Stimulated activated CD4-positive, alpha-beta T cell treated with anti-CD3 and anti-CD28 coated beads, Interleukin-1b, Interleukin-23, amount 100 ng/mL, for 24 hours (primary cell): Measurements from ENCODE around the gene ITPKA.
A peak's percentile ranks its signal among the peaks of the same experiment; 100 is the strongest.
"Not testable (repeated sequence)": the region's sequence is repeated elsewhere in the genome, so short reads cannot be mapped to it uniquely, and the experiment has no call there.

Experiments
- DNase-seq, 4 experiments: peaks; one replicate each; pipeline ENCODE4 v3.0.0-alpha.2; 2020; ENCODE audit warnings: low read depth in 4 of 4, low spot score in 1 of 4

ITPKA gene

DNA sequence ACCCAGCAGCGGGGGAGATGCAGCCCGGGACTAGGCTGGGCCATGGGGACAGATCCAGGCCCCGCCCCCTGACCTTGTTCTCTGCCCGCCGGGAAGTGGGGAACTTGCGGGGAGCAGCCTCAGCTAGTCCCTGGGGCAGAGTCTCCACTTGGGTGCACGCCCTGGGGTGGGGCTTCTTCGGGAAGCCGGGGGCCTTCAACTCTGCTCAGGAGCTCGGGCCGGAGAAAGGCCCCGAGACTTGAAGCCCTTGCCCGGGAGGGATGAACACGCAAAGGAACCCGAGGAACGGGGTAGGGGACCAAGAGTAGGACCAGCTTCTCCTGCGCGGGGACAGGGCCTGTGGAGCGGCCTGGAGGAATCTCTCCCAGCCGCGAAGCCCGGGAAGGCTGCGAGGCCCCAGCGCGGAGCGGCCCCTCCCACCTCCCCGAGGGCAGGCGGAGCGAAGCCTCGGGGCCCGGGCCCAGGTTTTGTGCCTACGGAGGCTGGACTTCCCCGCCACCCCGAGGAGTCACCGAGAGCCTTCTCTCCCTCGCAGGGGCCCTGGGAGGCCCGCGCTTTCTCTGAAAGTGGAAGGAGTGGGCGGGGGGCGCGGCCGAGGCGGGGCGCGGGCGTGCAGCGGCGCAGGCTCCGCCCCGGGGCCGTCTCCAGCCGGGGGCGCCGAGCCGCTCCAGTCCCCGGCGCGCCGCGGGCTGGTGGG is at the start of gene ITPKA:
Gene ITPKA, plus strand, starts transcription at position 670 of the 697 bp plus-strand sequence. CDS start 54 bp downstream, outside the sequence.
- peak; percentile 76 to 93 (median 84) for DNase-seq

GRCh38 chr15:41445399-41445798 is 48.3 kb upstream of the ITPKA start:
- no peak for DNase-seq

- DNase-seq: no peak
Measured at GRCh38 chr15:41462084-41462795, 31.4 kb upstream of the ITPKA start.

- DNase-seq: no peak
Measured at GRCh38 chr15:41464889-41465580, 28.6 kb upstream of the ITPKA start.

- no peak for DNase-seq
Measured at GRCh38 chr15:41465822-41466421, 27.8 kb upstream of the ITPKA start.

DNA sequence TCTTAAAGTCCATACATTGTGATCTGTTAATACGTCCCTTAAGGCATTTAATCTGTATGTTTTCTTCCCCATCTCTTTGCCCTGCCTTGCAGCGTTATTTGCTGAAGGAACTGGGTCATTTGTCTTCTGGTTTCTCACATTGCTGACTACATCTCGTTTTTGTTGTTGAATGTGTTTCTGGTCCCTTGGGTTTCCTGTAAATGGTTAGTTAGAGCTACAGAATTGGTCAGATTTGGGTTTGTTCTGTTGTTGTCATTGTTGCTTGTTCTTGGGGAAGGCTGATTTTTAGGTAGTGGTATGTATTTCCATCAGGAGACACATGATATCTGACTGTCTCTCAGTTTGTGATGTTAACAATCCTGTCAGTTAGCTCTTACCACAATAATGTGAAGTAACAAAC is 27.0 kb upstream of the ITPKA start:
- DNase-seq: no peak

DNA sequence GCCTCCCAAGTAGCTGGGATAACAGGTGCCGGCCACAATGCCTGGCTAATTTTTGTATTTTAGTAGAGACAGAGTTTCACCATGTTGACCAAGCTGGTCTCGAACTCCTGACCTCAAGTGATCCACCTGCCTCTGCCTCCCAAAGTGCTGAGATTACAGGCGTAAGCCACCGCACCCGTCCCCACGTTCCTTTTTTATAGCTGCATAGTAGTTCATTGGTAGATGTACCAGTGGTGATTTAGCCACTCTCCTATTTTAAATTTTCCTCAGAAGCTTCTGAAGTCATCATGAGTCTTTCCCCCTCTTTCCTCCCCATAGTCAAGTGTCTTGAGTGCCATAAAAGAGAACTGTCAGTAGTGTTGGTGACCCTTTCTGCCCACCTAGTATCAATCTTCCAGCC is 24.0 kb upstream of the ITPKA start:
- DNase-seq: not testable (repeated sequence)

DNA sequence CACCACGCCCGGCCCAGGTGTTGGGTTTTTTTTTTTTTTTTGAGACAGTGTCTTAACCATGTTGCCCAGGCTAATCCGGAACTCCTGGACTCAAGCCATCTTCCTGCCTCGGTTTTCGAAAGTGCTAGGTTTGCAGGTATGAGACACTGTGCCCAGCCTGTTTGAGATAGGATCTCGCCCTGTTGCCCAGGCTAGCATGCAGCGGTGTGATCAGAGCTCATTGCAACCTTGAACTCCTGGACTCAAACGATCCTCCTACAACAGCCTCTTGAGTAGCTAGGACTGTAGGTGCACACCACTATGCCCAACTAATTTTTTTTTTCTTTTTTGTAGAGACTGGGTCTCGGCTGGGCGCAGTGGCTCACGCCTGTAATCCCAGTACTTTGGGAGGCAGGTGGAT is 20.3 kb upstream of the ITPKA start:
- DNase-seq: no peak

GRCh38 chr15:41474436-41474835 is 19.2 kb upstream of the ITPKA start:
- no peak for DNase-seq

GRCh38 chr15:41474941-41475340 is 18.7 kb upstream of the ITPKA start:
- no peak for DNase-seq

- no peak for DNase-seq
Measured at GRCh38 chr15:41476416-41477048, 17.1 kb upstream of the ITPKA start.

GRCh38 chr15:41480396-41481140 is 13.1 kb upstream of the ITPKA start:
- no peak for DNase-seq

GRCh38 chr15:41482110-41482877 is 11.4 kb upstream of the ITPKA start:
- no peak for DNase-seq

DNA sequence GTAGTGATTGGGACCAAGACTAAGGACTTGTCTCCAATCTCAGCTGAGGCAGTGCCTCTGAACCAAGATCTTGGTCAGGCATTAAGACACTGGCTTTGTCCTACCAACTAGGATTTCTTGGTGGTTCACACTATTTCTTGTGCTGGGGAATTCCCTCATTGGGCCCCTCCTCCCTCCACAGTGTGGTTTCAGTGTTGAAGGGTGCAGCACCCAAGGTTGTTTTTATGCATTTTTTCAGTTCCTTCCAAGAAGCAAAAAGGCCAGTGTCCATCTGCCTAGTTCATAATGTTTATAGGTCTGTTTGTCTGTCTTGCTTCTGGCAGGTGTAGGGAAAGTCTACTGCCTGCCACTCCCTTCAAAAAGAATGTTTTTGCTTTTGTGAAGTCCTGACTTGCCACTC is 10.6 kb upstream of the ITPKA start:
- peak in 1 of 4 experiments; percentile 15 for DNase-seq

DNA sequence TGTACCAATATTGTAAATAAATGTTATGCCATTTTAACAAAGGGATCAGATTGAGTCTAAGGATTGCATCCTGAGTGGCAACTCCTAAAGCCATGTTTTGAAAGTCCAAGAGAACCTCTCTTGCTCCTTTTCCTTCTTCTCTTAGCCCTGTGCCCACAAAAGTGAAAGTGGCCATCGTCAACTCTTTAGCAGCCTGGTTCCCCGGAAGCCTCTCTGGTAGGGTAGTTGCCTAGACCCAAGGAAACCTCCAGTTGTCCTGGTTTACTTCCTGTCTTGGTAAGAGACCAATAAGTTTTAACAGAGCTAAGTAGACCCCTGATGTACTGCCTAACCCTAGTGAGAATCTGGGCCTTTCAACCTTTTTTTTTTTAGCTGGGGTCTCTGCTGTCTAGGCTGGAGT is 10.2 kb upstream of the ITPKA start:
- DNase-seq: no peak

GRCh38 chr15:41484937-41485625 is 8.6 kb upstream of the ITPKA start:
- no peak for DNase-seq

DNA sequence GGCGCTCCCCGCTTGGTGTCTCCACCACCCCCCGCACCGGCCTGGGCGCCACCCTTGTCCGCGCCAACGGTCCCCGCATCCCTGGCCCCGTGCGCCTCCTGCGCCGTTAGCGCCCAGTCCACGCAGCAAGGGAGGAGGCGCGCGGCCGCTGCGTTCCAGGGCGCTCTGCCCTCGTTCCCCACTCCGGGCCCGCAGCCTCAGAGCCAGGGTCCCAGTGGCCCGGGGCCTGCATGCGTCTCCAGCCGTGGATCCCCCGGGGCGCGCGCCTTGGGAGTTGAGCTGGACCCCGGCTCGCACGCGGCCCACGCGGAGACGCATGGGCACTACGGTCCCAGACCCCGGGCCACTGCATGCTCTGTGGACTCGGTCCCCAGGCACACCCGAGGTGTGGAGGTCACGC is 7.4 kb upstream of the ITPKA start:
- no peak for DNase-seq

GRCh38 chr15:41487381-41487780 is 6.3 kb upstream of the ITPKA start:
- DNase-seq: no peak

- DNase-seq: no peak
Measured at GRCh38 chr15:41487802-41488201, 5.9 kb upstream of the ITPKA start.
